GM03348 (cell line): ENCODE results near the gene TNP2.

Experiments used
- DNase-seq: peaks from one replicate; pipeline ENCODE4 v3.0.0; 2012; ENCODE audit warnings: low spot score

Gene TNP2

GRCh38 chr16:11268921-11269375 lies at the start of gene TNP2:
TSS of gene TNP2 (minus strand) at chr16:11269325. CDS start at chr16:11269262, 63 bp downstream.
- no peak for DNase-seq

GRCh38 chr16:11318817-11319216 lies 49.7 kb upstream of the TNP2 start:
- no peak for DNase-seq

- no peak for DNase-seq
Observed at GRCh38 chr16:11316331-11317015, 47.3 kb upstream of the TNP2 start.

GRCh38 chr16:11315510-11315909 lies 46.4 kb upstream of the TNP2 start:
- no peak for DNase-seq

GRCh38 chr16:11314309-11314894 lies 45.3 kb upstream of the TNP2 start:
- DNase-seq, result no peak

GRCh38 chr16:11313493-11314308 lies 44.6 kb upstream of the TNP2 start:
- DNase-seq, result no peak

GRCh38 chr16:11312718-11313492 lies 43.8 kb upstream of the TNP2 start:
- peak; percentile 35 for DNase-seq

- DNase-seq, result no peak
Observed at GRCh38 chr16:11310997-11311561, 42.0 kb upstream of the TNP2 start.

- DNase-seq, result no peak
Observed at GRCh38 chr16:11310634-11310977, 41.5 kb upstream of the TNP2 start.

- no peak for DNase-seq
Observed at GRCh38 chr16:11309895-11310633, 40.9 kb upstream of the TNP2 start.

- no peak for DNase-seq
Observed at GRCh38 chr16:11308493-11309283, 39.6 kb upstream of the TNP2 start.

- no peak for DNase-seq
Observed at GRCh38 chr16:11307639-11308492, 38.7 kb upstream of the TNP2 start.

GRCh38 chr16:11306997-11307638 lies 38.0 kb upstream of the TNP2 start:
- DNase-seq, result no peak

GRCh38 chr16:11306381-11306780 lies 37.3 kb upstream of the TNP2 start:
- DNase-seq, result no peak

GRCh38 chr16:11303405-11304138 lies 34.4 kb upstream of the TNP2 start:
- no peak for DNase-seq

- DNase-seq, result no peak
Observed at GRCh38 chr16:11302977-11303376, 33.9 kb upstream of the TNP2 start.

GRCh38 chr16:11301645-11302501 lies 32.7 kb upstream of the TNP2 start:
- DNase-seq, result no peak
